Sciatic nerve (tissue), 2 donors: Measurements from ENCODE around the gene KRT80. TPM values are rescaled to one million over a fixed set of nuclear protein-coding genes. Genes with fewer than 3 reads are reported as not detected.

Experiments used
- ATAC-seq: fragments of 200-7000 bp; cut with Tn5 transposase; one replicate; pipeline ENCODE4 v1.9.1; 2020; ENCODE audit warnings: mild to moderate bottlenecking, moderate library complexity
- DNase-seq: peaks from one replicate; pipeline ENCODE4 v3.0.0-alpha.2; 2020; ENCODE audit warnings: low spot score
- intact Hi-C: fragments of 100-400 bp; cut with DNase I; formaldehyde crosslinking; loops from one replicate; pipeline ENCODE4 v1.14.2; 2022
- total RNA-seq: library from RNA; stranded (reverse); fragmentation: NEBNext Ultra II Directional; extraction: Animal tissue kit (Norgen Biotek cat#: 25700); gene quantifications from one replicate; pipeline ENCODE4 v1.2.1, GENCODE V29; 2021
- donor health status: DM: no; HTN: no; CAD: no.
- donor health status: DM: no; HTN: no; CAD: no.

KRT80 gene
- total RNA-seq, 1 donor from 2014 or later: 0.13 TPM

DNA sequence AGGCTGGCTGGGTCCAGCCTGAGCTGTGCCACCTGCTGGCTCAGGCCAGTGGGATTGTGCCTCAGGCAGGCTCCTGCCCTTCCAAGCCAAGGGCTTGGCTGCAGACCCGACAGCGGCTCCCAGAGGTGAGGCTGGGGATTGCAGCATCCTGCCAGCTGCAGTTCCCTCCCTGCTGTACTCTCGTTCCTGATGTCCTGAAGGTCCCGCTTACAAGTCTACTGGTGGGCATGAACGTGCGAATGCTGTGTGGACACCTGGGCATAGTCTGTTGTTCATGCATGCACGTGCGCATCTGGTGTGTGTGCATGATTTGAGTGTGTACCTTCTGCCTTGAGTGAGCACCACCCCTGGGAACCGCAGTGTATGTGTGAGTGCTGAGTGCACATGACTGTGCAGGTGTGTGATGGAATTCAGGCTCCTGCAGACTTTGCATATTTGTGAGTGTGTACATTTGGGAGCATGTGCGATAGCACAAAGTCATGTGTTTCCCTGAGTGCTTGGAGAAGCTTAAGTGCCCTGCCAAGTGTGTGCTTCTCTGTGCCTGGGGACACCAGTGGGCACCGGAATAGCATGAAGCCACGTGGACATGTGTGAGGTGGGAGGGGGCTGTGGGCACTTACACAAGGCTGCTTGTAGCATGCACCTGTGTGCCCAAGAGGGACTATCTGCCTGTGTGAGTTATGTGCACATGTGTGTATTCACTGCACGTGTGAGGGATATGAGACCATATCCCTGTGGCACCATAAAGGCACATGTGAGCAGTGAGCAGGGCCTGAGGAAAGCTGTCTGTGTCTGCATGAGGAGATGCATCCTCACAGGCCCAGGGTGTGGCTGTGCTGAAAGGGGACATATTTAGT is 22.0 kb upstream of the KRT80 start:
- intact Hi-C loops: loop anchor here (10.0 kb wide), 1 partner anchor 59 kb away; no protein-coding TSS in a partner anchor
- DNase-seq: peak; percentile 82
- ATAC-seq: peak; percentile 72

DNA sequence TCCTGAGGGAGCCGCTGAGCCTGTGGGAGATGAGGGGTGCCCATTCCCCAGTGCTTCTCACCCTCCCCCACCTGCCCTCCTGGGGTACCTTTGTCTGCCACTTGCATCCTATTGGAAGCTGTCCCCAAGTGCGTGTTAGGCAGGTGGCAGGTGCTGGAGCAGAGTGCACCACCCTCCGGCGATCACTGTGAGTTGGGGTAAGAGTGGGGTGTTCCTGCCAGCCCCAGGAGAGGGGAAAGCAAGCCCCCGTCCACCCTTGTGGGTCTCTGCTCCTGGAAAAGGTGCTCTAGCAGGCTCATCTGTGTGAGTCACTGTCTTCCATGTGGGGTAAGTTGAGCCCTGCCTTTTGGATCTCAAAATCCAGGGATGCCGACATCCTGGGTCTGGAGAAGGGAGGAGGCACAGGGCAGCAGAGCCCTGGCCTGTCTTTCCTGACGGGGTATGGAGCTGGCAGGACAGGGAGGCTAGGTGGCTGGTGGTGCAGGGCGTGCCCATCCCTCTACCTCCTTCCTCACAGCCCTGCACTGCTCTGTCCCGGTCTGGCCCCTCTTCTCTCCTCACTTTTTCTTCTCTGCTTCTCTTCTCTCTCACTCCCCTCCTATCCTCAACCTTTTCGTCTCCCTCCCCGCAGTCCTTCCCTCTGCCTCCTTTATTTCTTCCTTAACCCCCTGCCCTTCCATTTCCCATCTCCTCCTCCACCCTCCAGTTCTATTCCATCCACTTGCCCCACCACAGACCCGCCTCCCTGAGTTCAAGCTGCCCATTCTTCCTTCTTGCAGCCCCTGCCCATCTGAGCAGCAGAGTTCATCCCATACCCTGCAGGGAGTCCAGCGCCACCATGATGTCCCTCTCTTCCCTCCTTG is 21.1 kb upstream of the KRT80 start:
- intact Hi-C loops: loop anchor here (10.0 kb wide), 1 partner anchor 58 kb away; no protein-coding TSS in a partner anchor
- ATAC-seq (no peak), DNase-seq (no peak)

DNA sequence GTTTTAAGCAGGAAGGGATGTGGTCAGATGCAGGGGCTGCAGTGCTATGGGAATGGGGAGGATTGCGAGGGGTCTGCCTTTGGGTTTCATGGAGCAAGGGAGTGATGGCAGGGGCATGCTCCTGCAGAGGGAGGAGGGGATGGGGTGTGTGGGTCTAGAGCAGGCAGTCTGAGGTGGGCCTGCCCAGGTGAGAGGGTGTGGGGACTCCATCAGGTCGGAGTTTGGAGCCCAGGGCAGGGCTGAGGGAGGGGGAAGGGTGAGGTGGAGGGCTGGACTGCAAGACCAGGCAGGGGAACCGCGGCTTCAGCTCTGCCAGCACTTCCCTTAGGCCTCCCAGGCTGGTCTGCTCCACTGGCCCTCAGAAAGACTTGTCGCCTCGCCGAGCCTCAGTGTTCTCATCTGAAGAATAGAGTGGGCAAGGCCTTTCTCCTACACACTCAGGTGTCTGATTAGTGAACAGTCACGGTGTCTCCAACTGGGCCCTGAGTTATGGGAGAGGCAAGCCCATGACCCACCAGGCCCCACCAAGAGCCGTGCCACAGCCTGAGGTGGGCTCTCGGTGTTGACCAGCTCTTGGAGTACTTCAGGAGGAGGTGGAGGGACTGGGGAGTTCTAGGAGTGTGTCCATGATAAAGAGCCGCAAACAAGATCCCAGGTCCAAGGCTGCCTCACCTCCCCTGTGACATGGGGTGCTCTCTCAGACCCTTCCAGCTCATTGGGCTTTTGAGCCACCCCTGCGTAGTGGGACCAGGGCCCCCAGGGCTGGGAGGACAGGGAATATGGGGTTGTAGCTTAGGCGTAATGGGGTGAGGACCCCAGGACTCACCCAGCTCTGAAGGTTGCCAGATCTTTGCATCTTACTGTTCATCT is 20.1 kb upstream of the KRT80 start:
- intact Hi-C loops: loop anchor here (10.0 kb wide), 1 partner anchor 57 kb away; no protein-coding TSS in a partner anchor
- DNase-seq (no peak), ATAC-seq (no peak)

DNA sequence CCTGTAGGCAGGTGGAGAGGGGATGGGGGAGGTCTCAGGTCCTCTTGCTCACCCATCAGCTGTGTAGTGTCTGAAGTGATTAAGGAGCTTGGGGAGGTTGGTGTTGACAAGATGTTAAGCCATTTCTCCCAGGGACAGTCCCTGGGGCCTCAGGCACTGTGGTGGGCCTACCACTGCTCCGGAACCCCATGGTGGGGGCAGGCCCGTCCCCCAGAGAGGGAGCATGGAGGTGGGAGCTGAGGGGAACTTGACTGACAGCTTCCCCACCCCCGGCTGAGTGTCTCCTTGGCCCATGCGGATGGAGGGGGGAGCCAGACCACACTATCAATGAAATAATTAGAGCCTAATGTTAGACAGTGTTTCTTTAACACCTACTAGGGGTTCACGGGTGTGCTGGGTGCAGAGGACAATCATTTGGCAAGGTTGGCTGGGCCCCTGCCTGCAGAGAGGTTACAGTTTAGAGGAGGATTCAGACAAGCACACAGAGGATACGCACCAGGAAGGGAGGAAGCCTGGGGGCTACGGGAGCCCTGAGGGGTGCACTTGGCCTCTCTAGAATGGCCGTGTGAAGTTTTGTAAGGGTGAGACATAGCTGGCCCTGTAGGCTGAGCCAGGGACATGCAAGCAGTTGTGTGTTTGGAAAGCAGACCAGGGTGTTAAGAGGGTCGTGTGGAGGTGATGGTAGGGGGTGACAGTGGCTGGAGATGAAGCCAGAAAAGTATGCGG is 19.3 kb upstream of the KRT80 start:
- intact Hi-C loops: loop anchor here (10.0 kb wide), 1 partner anchor 56 kb away; no protein-coding TSS in a partner anchor
- no peak for ATAC-seq
- DNase-seq: no peak

DNA sequence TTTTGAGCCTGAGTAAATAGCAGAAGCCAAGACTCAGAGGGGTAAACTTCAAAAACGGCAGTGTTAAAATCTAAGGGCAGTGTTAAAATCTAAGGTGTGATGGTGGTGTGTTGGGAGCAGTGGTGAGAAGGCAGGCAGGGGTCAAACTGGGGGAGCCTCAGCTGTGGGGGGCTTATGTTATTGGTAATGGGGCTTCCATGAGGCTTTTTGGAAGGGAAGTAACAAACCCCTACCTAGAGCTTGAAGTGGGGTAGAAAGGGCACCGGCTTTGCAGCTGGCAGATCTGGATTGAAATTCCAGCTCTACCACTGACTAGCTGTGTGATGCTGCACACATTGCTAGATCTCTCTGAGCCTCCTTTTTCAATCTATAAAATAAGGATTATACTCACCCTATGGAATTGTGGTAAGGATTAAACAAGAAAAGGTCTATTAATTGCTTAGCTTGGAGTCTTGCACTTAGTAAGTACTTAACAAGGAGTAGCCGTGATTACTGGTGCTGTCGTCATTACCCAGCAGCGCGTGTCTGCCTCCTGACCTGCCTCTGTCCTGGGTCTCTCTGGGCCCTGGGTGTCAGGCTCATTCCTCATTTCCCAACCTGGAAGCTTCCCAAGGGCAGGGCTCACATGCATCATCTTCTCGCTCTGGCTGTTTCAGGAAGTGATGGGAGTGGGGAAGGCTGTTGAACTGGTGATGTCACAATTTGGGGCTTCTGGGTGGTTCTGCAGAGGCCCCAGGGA is 18.5 kb upstream of the KRT80 start:
- ATAC-seq (no peak), DNase-seq (no peak)
- intact Hi-C loops: loop anchor here (10.0 kb wide), 1 partner anchor 56 kb away; no protein-coding TSS in a partner anchor

DNA sequence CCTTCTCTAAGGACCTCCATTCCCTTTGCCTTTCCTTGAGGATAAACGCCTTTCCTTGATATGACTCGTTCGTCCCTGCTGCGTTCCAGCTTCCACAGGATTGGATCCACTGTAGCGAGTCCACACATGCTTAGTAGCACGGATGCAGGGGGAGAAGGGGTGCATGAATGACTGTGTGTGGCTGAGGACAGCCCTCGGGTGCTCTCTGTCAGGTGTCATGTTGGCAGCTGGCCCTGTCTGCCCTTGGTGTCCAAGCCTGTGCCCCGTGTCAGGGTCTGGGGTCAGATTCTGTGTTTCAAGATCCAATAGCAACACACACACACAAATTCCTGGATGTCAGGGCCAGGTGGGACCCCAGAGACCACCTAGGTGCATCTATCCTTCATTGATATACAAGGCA is 17.5 kb upstream of the KRT80 start:
- intact Hi-C loops: no loop called here
- DNase-seq: no peak

DNA sequence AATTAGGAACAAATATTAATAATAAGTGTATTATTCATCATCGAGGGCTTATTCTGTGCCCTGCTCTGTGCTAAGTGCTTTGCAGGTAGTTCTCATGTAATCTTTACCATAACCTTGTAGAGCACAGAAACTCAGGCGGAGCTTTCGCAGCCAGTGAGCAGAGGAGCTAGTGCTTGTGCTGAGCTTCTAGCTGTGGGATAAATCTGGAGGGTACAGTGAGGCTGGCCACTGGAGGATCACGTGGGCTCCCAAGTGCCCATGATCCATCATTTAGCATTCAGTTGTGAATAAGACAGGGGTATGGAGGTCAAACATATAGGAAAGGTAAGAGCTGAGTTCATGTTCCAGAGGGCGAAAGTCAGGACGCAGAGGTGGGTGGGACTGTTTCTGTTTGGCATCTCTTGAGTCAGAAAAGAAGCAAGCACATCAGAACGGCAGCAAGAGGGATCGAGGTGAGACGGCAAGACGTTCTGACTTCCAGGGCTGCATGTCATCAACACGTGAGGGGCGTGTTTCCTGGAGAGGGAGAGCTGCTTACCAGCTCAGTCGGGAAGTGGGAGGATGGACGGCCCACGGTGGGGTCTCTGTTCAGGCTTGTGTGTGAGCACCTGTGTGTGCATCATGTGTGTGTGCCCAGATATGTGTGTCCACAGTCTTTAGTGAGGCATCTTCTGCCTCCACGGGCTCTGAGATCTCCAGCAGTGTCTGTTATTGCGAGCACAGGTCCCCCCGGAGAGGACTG is 16.8 kb upstream of the KRT80 start:
- ATAC-seq: no peak
- intact Hi-C loops: no loop called here
- DNase-seq: no peak

More for the DNA sequence above, 17.5 kb upstream of the KRT80 start:
- no peak for ATAC-seq

DNA sequence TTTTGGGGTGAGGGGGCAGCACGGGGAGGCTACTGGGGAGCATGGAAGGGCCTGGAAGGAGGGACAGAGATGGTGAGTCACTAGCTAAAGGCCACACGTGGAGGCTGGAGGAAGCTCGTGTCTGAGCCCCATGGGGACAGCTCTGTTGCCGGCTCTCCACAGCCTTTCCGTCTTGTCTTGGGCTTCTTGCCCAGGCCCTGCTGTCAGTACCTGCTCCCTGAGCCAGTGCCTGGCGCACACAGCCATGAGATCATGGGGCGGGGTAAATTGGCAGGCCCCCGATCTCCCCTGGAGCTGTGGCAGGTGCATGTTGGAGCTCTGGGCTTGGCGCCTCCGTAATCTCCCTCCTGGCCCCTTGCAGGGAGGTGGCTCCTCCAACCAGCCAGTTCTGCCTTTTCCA is 16.1 kb upstream of the KRT80 start:
- peak; percentile 47 for ATAC-seq

DNA sequence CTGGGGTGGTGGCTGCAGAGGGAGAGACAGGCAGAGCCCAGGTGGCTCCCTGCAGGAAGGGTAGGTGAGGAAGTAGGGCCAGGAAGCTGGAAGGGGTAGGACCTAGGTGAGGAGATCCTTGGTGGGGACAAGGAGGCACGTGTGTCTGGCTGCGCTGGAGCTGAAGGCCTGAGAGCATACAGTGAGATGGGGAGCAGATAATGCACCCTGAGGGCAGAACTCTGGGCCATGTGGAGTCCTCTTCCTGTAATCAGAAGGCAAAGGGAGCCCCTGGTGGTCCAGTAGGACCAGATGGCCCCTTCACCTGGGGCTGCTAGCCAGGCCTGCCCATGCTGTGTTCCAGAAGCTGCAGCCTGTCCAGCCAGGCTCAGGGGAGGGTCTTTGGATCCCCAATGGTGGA is 15.3 kb upstream of the KRT80 start:
- DNase-seq: no peak
- intact Hi-C loops: no loop called here
- no peak for ATAC-seq

More for the DNA sequence above, 16.1 kb upstream of the KRT80 start:
- intact Hi-C loops: no loop called here
- no peak for DNase-seq

DNA sequence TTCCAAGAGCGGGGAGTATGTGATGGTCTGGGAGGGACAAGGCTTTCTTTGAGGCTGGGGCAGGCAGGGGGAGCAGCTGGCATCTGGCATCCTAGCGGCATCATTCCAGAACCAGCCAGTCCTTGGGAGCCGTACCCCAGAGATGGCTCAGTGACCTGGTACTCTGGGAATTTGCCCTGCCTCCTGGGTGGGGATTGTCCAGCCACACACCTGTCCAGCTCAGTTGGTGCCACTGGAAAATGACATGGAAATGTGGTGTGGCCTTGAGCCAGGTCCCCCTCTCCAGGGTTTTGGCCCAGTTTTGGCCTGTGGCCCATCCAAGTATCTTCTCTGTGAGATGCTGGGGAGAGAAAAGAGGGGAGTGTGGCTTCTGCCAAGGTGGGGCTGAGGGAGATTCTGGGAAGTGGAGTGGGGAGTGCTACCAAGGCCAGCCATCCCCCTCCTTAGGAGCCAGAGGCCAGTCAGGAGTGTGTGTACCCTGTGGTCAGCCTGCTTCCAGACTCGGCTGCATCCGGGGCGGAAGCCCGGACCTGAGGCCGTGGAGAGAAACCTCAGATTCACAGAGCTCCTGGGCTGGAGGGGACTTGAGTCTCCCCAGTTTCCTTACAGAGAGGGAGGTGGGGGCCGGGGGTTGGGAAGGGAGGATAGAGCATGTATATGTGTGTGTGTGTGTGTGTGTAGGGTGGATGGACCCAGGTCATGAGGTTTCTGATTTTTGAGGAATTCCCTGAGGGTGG is 14.7 kb upstream of the KRT80 start:
- intact Hi-C loops: no loop called here
- no peak for ATAC-seq
- no peak for DNase-seq

DNA sequence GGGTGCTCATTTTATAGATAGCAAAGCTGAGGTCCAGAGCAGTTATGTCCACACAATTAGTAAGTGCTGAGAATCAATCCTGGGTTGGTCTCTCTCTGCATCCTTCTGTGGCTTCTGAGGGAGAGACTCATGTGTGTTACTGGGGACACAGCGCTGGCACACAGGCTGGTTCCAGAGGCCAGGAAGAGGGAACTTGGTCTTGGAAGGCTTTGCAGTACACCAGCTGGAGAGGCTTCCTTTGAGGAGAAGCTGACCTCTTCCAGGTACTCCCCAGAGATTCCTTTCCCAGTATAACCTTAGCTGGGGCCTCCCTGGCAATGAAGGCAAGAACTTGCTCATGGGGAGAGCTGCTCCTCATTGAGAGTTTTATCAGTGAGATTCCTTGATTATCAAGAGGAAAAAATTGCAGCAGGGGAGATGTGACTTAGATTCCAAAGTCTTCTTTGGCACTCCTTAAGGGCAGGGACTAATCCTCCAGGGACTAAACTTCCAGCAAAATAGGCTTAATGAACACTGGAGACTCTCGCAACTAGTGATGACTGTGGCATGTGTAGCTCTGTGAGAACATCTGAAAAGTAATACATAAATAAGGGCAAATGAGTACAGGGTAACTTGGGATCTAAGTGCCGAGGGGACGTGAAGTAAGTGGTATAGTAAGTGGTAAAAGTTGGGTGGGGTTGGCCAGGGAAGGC is 13.9 kb upstream of the KRT80 start:
- DNase-seq (no peak), ATAC-seq (no peak)
- intact Hi-C loops: no loop called here

DNA sequence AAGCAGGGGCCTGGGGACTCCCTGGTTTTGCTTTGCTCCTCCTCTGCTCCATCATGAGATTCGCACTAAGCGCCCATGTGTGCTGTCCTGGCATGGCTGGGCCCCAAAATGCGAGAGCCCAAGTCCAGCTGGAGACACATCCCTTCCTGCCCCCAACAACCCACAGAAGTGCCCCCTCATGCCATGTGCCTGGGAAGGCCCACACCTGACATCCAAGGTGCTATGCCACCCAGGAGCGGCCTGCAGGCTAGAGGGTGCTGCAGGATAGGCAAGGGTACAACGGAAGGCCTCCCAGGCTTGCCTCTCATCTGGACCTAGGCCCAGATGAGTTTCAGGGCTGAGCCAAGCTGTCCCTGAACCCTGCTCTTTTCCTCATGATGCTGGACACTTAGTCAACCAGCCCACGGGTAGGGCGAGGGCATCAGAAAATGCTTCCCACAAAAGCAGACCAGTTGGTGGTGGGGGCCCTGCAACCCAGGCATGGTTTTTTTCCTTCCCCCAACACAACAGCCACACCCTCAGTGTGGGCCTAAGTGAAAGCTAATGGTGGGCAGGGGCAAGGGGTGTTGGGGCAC is 13.2 kb upstream of the KRT80 start:
- ATAC-seq (no peak), DNase-seq (no peak)
- intact Hi-C loops: no loop called here

DNA sequence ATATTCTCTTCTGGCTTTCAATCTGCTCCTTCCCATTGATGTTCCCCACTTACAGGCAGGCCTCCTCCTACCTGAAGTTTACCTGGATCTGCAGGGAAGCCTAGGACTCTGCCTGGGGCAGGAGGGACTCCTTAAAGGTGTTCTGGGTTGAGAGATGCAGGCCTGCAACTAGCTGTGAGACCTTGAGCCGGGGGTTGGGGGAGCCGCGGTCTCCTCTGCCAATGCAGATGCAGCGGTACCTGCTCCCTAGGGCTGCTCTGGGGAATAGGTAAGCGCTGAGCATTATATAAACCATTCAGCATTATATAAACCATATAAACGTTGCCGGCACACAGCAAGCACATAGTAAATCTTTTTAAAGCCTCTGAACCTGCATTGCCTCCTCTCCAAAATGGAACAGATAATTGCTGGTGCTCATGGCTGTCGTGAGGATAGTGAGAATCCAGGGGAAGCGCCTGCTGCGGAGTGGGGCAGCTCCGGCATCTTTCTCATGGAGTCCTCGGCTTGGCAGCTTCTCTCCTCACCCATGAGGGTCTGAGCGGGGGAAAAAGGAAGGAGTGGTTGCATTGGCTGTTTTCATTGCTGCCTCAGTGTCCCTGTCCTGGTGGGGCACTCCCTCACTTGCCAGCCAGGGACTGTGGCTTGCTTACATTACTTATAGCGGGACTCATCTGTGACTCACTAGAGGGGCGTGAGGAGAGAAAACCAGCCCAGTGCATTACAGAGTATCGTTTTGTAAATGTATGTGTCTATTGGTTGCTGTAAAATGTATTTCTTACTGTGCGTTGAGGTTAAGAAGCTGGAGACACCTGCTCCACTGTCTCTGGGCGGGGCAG is 12.5 kb upstream of the KRT80 start:
- intact Hi-C loops: no loop called here
- DNase-seq: no peak
- ATAC-seq: no peak

DNA sequence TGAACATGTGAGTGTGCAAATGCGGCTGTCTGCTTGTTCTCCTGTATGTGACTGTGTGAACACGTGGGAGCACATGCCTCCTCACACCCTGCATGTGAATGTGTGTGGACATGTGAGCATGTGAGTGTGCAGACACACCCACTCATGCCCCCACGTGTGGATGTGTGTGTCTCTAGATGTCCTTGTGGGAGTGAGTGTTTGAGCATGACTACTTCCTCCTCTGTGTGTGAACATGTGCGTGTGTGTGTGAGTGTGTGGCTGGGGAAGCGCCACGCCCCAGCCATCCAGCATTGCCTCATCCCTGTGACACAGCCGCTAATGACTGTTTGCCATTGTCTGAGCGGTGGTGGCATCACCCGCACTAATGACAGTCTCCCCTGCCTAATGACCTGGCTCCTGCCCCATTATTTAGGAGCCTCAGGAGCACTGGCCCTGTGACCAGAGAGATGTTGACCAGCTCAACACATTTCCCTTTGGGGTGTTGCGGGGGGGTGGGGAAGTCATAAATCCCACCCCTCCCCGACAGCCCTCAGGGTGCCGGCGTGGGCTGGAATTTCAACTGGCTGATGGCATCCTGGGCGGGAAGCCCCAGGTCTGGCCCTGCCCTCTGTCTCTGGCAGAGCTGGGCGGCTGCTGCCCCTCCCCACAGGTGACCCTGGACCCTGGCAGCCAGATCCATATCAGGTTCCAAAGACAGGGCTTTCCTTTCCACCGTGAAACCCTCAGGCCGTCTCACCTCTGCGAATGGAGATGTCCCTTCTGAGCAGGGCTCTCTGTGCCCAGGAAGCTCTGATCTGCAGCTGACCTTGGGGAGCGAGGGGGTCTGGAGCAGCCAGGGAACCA is 11.5 kb upstream of the KRT80 start:
- DNase-seq (peak; percentile 78), ATAC-seq (peak; percentile 66)
- intact Hi-C loops: no loop called here
